ENCODE data around the gene SLC24A4. TPM values are rescaled to one million over a fixed set of nuclear protein-coding genes. Genes with fewer than 3 reads are reported as not detected.

The SLC24A4 gene
- total and polyA plus RNA-seq, 2 experiments from 2014 or later, result 0.46 to 0.50 TPM

GRCh38 chr14:92473261-92473968, 150.4 kb downstream of the SLC24A4 start:
- no peak for TF ChIP-seq EZH2phosphoT487 (IDR thresholded peaks at IDR 0.05; ENCODE audit: low read depth, severe bottlenecking, unreplicated experiment)
- TF ChIP-seq EZH2 (IDR thresholded peaks at IDR 0.05; ENCODE audit: borderline replicate concordance), result no peak
- no peak for TF ChIP-seq CTCF (IDR thresholded peaks at IDR 0.05; ENCODE audit: poor library complexity)
- Histone ChIP-seq H3K4me1 (ENCODE audit: insufficient read depth) (peaks cover 24% of the 10 kb centered on the region), H3K9me3 (ENCODE audit: low read depth) (no peaks in the 10 kb centered on the region), H3K9me2 (replicated peaks; ENCODE audit: insufficient read depth) (no peaks in the 10 kb centered on the region), H3K4me2 (no peak overlapping the region), H3K27ac (peak overlapping the region; percentile 81), H3K36me3 (replicated peaks; ENCODE audit: insufficient read depth, low read depth) (no peaks in the 10 kb centered on the region), H4K20me1 (ENCODE audit: insufficient read depth, poor library complexity, severe bottlenecking) (no peaks in the 10 kb centered on the region), H3K79me2 (no peaks in the 10 kb centered on the region), H3K27me3 (no peaks in the 10 kb centered on the region), H2AFZ (no peak overlapping the region), H3K4me3 (no peak overlapping the region)
- WGBS (ENCODE audit: low lambda C conversion rate, missing lambda C conversion rate), result 82% methylated on average over 9 of the region's 9 CpGs
- no peak for DNase-seq (ENCODE audit: low spot score)

GRCh38 chr14:92473969-92474535, 151.1 kb downstream of the SLC24A4 start:
- no peaks in the 10 kb centered on the region for H4K20me1 ChIP-seq (ENCODE audit: insufficient read depth, poor library complexity, severe bottlenecking)
- H3K79me2 ChIP-seq, result no peaks in the 10 kb centered on the region
- no peak overlapping the region for H3K4me3 ChIP-seq
- H3K4me2 ChIP-seq, result no peak overlapping the region
- peak overlapping the region; percentile 20 for H3K27ac ChIP-seq
- no peaks in the 10 kb centered on the region for H3K27me3 ChIP-seq
- no peak overlapping the region for H2AFZ ChIP-seq
- no peaks in the 10 kb centered on the region for H3K9me2 ChIP-seq (replicated peaks; ENCODE audit: insufficient read depth)
- TF ChIP-seq EZH2phosphoT487 (IDR thresholded peaks at IDR 0.05; ENCODE audit: low read depth, severe bottlenecking, unreplicated experiment) (no peak), EZH2 (IDR thresholded peaks at IDR 0.05; ENCODE audit: borderline replicate concordance) (no peak), CTCF (IDR thresholded peaks at IDR 0.05; ENCODE audit: poor library complexity) (no peak)
- no peak for DNase-seq (ENCODE audit: low spot score)
- no peaks in the 10 kb centered on the region for H3K36me3 ChIP-seq (replicated peaks; ENCODE audit: insufficient read depth, low read depth)
- no peaks in the 10 kb centered on the region for H3K9me3 ChIP-seq (ENCODE audit: low read depth)
- H3K4me1 ChIP-seq (ENCODE audit: insufficient read depth), result peaks cover 24% of the 10 kb centered on the region
- WGBS (ENCODE audit: low lambda C conversion rate, missing lambda C conversion rate), result 98% methylated on average over 3 of the region's 3 CpGs

GRCh38 chr14:92475037-92475436, 152.1 kb downstream of the SLC24A4 start:
- 85% methylated on average over 1 of the region's 1 CpG for WGBS (ENCODE audit: low lambda C conversion rate, missing lambda C conversion rate)
- Histone ChIP-seq H3K4me3 (no peak overlapping the region), H3K4me1 (ENCODE audit: insufficient read depth) (peaks cover 24% of the 10 kb centered on the region), H3K4me2 (no peak overlapping the region), H3K36me3 (replicated peaks; ENCODE audit: insufficient read depth, low read depth) (no peaks in the 10 kb centered on the region), H3K79me2 (no peaks in the 10 kb centered on the region), H3K9me3 (ENCODE audit: low read depth) (no peaks in the 10 kb centered on the region), H3K9me2 (replicated peaks; ENCODE audit: insufficient read depth) (no peaks in the 10 kb centered on the region), H4K20me1 (ENCODE audit: insufficient read depth, poor library complexity, severe bottlenecking) (no peaks in the 10 kb centered on the region), H3K27me3 (no peaks in the 10 kb centered on the region), H3K27ac (no peak overlapping the region), H2AFZ (no peak overlapping the region)
- TF ChIP-seq EZH2 (IDR thresholded peaks at IDR 0.05; ENCODE audit: borderline replicate concordance) (no peak), CTCF (IDR thresholded peaks at IDR 0.05; ENCODE audit: poor library complexity) (no peak), EZH2phosphoT487 (IDR thresholded peaks at IDR 0.05; ENCODE audit: low read depth, severe bottlenecking, unreplicated experiment) (no peak)
- DNase-seq (ENCODE audit: low spot score), result no peak

Data from hepatocyte (in vitro differentiated cells).